Cerebellar nuclear complex (tissue), 1 donor: ENCODE measurements around the gene SMOC2.

Source experiments
- DNase-seq, 2 experiments: peaks; one replicate each; lab custom pipeline; 2025; lab: John Stamatoyannopoulos, UW

Gene SMOC2

DNA sequence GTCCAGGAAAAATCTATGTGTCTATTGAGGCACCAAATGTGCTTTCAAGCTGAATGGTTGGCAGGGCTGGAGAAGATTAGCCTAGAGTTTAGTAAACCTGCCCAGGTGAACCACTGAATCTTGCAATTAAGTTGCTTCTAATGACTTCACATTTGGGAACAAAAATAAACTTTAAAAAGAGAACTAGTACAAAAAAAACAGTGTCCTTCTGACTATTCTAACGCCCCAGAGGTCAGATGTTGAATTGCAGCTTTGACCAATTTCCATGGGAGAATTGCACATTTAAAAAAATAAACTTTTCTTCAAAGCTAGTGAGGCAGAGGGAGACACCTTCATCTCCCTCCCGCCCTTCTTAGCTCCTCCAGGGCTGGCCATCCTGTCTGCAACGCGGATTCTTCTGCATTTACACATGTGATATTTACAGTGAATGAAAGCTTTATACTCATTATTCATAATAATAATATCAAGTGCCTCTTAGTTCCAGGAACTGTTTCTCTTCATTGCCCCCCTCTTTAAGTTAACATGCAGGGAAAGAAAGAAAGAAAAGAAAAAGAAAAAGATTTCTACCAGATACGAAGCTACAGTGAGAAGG lies 270.2 kb downstream of the SMOC2 start:
- DNase-seq, result no peak

DNA sequence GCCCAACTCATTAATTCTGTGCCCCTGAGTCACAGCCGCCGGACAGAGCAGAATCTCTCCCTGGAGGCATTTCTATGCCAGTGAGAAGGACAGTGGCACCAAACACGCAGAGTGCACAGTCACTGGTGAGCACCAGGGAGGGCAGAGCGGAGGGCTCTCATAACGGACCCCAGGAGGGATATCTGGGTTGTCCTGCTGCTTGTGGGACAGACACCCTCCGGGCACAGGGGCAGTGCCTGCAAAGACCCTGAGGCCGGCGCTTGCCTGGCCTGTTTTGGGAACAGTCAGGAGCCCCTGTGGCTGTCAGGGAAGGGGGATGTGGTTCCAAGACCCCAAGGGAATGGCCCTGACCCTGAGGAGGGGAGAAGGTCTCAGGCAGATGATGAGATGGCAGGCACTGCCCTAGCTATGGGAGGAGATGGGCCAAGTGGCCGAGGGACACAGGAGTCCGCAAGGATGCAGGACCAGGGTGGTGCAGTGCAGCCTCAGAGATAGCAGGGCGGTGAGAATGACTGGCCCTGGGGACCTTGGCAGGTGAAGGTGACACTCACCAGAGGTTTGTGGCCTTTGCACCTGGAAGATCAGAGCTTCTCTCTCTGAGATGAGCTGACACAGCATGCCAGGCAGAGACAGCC lies 270.8 kb downstream of the SMOC2 start:
- no peak for DNase-seq

DNA sequence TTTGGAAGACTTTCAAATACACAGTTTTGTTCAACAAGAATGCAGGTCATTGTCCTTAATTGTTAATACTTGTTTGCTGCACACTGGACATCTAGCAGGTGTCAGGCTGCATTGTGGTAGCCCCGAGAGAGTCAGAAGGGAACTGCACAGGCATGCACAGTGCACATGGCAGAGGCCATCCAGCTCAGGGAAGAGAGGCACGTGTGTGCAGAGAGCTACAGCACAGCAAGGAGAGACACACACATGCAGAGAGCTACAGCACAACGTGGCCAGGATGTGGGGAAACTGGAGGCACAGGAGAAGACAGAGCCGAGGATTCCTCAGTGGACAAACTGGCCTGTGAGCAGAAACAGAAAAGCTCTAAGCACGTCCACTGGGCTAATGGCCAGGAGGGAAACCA lies 272.0 kb downstream of the SMOC2 start:
- no peak for DNase-seq

DNA sequence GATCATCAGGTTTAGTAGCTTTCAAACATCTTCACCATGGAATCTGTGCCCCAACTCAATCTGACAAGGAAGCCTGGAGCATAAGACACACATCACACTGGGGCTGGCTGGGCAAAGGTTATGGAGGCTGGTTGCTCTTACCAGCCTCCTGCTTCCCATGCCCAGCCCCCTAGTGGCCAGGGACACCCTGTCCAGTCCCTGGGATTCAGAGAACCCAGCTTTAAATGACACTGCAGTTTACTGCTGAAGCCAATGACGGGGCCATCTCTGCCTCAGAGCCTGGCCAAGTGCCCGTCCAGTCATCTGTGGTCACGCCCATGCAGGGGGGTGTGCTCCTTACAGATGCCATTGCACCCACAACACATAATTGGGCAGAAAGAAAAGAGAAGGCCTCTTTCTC lies 272.9 kb downstream of the SMOC2 start:
- no peak for DNase-seq

- DNase-seq, result no peak
These were observed 273.7 kb downstream of the SMOC2 start for GRCh38 chr6:168714547-168715260.

DNA sequence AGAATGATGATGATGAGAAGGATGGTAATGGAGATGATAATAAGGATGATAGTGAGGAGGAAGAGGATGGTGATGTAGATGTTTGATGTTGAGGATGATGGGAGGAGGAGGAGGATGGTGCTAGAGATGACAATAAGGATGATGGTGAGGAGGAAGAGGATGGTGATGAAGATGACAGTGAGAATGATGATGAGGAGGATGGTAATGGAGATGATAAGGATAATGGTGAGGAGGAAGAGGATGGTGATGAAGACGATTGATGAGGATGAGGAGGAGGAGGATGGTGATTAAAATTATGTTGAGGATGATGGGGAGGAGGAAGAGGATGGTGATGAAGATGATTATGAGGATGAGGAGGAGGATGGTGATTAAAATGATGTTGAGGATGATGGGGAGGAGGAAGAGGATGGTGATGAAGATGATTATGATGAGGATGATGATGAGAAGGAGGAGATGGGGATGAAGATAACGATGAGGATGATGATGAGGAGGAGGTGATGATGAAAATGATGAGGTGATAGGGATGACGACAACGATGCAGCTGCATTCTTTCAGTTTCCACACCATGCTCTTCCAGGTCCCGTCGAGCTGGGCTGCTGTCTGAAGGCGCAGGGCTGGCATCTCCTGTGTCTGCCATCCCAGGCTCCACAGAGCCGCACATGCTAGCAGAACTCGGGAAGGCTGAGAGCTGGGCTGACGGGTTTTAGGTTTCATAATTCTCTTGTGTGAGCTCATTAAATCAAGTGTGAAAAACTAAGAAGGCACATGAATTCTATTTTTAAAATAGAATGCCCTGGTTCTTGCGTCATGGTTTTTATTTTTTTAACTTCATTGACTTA lies 274.9 kb downstream of the SMOC2 start:
- no peak for DNase-seq

- no peak for DNase-seq
These were observed 275.6 kb downstream of the SMOC2 start for GRCh38 chr6:168716581-168716980.

GRCh38 chr6:168717491-168717890 lies 276.5 kb downstream of the SMOC2 start:
- no peak for DNase-seq
